Measurements from ENCODE around the gene CENPU.

The CENPU gene

GRCh38 chr4:184669251-184669650 is 64.6 kb downstream of the CENPU start:
- no peak for TF ChIP-seq CEBPB (IDR thresholded peaks at IDR 0.05)
- TF ChIP-seq TEAD4 (IDR thresholded peaks at IDR 0.05) = no peak
- no peak for TF ChIP-seq TCF12 (IDR thresholded peaks at IDR 0.05; ENCODE audit: low read depth)
- TF ChIP-seq ZBTB7A (IDR thresholded peaks at IDR 0.05; ENCODE audit: low read depth) = no peak
- TF ChIP-seq EGR1 (IDR thresholded peaks at IDR 0.05) = no peak
- TF ChIP-seq USF1 (IDR thresholded peaks at IDR 0.05) = no peak
- no peak for TF ChIP-seq FOXM1 (IDR thresholded peaks at IDR 0.05; ENCODE audit: borderline replicate concordance, low read depth)
- TF ChIP-seq, protein P1, sequence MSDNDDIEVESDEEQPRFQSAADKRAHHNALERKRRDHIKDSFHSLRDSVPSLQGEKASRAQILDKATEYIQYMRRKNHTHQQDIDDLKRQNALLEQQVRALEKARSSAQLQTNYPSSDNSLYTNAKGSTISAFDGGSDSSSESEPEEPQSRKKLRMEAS (IDR thresholded peaks at IDR 0.05) = no peak

DNA sequence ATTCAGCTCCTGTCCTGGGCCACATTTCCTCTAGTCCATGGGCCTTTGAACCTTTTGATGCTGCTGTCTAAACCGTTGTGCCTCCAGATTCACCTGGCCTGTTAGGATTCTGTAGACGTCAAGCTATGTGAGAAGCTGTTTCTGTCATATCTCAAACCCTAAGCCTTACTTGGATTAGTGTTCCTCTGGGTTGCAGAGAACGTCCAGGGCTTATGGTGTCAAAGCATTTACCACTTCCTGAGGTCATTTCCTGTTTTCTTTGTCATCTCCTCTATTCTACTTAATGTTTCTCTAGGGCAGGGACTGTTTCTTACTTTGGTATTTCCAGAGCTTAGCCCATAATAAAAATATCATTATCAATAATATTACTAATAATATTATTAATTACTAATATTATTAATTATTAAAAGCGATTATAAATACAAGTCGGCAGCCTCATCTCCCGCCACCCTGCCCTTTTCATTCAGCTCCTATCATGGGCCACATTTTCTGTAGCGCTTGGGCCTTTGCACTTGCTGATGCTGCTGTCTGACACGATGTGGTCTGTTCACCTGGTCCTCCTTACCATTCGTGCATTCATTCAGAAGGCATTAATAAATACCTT is 65.3 kb downstream of the CENPU start:
- TF ChIP-seq CREB1 (IDR thresholded peaks at IDR 0.05; ENCODE audit: low read depth) (no peak), YY1 (IDR thresholded peaks at IDR 0.05; ENCODE audit: low read depth) (no peak), NFIC (IDR thresholded peaks at IDR 0.05) (no peak), USF1 (IDR thresholded peaks at IDR 0.05) (no peak), REST (IDR thresholded peaks at IDR 0.05; ENCODE audit: low read depth) (no peak), TEAD4 (IDR thresholded peaks at IDR 0.05) (no peak), ZBTB7A (IDR thresholded peaks at IDR 0.05; ENCODE audit: low read depth) (no peak), FOXM1 (IDR thresholded peaks at IDR 0.05; ENCODE audit: borderline replicate concordance, low read depth) (no peak), TCF12 (IDR thresholded peaks at IDR 0.05; ENCODE audit: low read depth) (no peak), EP300 (IDR thresholded peaks at IDR 0.05; ENCODE audit: borderline replicate concordance) (no peak), CEBPB (IDR thresholded peaks at IDR 0.05) (no peak), RAD21 (IDR thresholded peaks at IDR 0.05; ENCODE audit: low read depth) (no peak), TAF1 (IDR thresholded peaks at IDR 0.05; ENCODE audit: low read depth) (no peak), EGR1 (IDR thresholded peaks at IDR 0.05) (no peak)
- TF ChIP-seq, protein P1 (IDR thresholded peaks at IDR 0.05) = no peak

DNA sequence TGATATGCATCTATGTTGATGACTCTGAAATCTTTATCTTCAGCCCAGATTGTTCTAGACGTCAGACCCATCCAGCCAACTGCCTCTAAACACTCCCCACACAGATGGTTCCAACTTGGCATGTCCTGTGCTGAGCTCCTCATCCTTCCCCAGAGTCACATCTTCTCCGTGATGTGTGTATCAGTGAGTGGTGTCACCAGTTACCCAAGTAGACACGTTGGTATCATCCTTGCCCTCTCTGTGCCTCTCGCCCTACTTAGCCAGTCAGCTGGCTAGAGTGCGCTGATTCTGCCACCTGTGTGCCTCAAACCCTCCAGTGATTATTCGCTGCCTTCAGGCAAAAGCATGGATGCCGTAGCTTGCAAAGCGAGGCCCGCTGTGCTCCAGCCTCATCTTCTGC is 65.8 kb downstream of the CENPU start:
- TF ChIP-seq TEAD4 (IDR thresholded peaks at IDR 0.05) = no peak

GRCh38 chr4:184666670-184667069 is 67.2 kb downstream of the CENPU start:
- TF ChIP-seq REST (IDR thresholded peaks at IDR 0.05; ENCODE audit: low read depth) (no peak), USF1 (IDR thresholded peaks at IDR 0.05) (no peak), CREB1 (IDR thresholded peaks at IDR 0.05; ENCODE audit: low read depth) (no peak)

DNA sequence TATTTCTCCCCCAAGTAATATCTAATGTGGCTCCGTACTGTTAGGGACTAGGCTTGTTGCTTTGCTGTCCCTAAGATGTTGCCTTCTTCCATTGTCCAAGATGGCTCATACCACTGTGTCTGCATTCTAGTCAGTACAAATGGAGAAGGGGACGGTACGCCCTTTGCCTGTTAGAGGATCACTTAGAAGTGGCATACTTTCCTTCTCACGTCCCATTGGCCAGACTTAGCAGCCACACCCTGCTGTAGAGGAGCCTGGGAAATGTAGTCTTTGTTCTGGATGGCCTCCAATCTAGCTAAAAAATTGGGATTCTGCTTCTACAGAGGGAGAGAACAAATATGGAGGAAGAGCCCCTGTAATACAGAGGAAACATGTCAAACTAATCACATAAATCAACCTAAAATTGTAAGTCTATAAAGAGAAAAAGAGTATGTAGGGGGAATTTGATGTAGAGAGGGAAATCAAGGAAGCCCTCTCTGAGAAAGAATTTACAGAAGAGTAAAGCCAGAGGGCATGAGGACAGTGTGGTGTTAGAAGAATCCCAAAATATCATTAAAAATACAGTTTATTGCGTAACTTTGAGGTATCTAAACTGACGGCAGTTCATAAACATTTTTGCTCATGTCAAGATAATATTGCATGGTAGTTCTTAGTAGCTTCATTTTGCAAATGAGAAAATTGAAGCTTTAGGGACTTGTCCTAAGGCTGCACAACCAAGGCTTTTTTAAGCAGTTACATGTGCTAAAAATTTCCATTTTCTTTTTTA is 69.3 kb downstream of the CENPU start:
- TF ChIP-seq FOXM1 (IDR thresholded peaks at IDR 0.05; ENCODE audit: borderline replicate concordance, low read depth) = no peak
- TF ChIP-seq TEAD4 (IDR thresholded peaks at IDR 0.05) = no peak
- no peak for TF ChIP-seq TAF1 (IDR thresholded peaks at IDR 0.05; ENCODE audit: low read depth)
- 0 out of 2 replicates have a peak, but pooled peaks have one; percentile 28 for TF ChIP-seq YY1 (IDR thresholded peaks at IDR 0.05; ENCODE audit: low read depth)

GRCh38 chr4:184662236-184662635 is 71.7 kb downstream of the CENPU start:
- TF ChIP-seq EP300 (IDR thresholded peaks at IDR 0.05; ENCODE audit: borderline replicate concordance) = no peak
- no peak for TF ChIP-seq EGR1 (IDR thresholded peaks at IDR 0.05)
- TF ChIP-seq NFIC (IDR thresholded peaks at IDR 0.05) = no peak
- no peak for TF ChIP-seq RAD21 (IDR thresholded peaks at IDR 0.05; ENCODE audit: low read depth)
- no peak for TF ChIP-seq TEAD4 (IDR thresholded peaks at IDR 0.05)
- TF ChIP-seq, protein P1 (IDR thresholded peaks at IDR 0.05) = no peak
- TF ChIP-seq YY1 (IDR thresholded peaks at IDR 0.05; ENCODE audit: low read depth) = no peak
- no peak for TF ChIP-seq FOXM1 (IDR thresholded peaks at IDR 0.05; ENCODE audit: borderline replicate concordance, low read depth)
- TF ChIP-seq CREB1 (IDR thresholded peaks at IDR 0.05; ENCODE audit: low read depth) = no peak
- no peak for TF ChIP-seq REST (IDR thresholded peaks at IDR 0.05; ENCODE audit: low read depth)
- no peak for TF ChIP-seq TAF1 (IDR thresholded peaks at IDR 0.05; ENCODE audit: low read depth)
